A549 (cell line): Measurements from ENCODE around the gene ADD1. TPM values are rescaled to one million over a fixed set of nuclear protein-coding genes. Genes with fewer than 3 reads are reported as not detected.

Source experiments
- ATAC-seq, 2 experiments: fragments of 200-7000 bp in 1 of 2; fragments of >200 bp in 1 of 2; cut with Nextera tagmentation in 1 of 2; cut with Tn5 transposase in 1 of 2; 3 replicates each; pipeline versions ENCODE4 v1.8.0 to v1.9.1; 2018 to 2020; ENCODE audit warnings: mild to moderate bottlenecking in 1 of 2, moderate library complexity in 1 of 2
- CTCF ChIA-PET: fragments of 300-600 bp; sonication (Branson Sonifier 250); formaldehyde crosslinking; extraction: SDS; loops from one replicate; lab custom pipeline; 2021; ENCODE audit warnings: antibody characterized with exemption, inconsistent platforms; lab: Yijun Ruan, JAX
- POLR2A ChIA-PET: fragments of 350-600 bp; formaldehyde crosslinking; extraction: SDS; loops from one replicate; lab custom pipeline; 2021; ENCODE audit warnings: antibody characterized with exemption, inconsistent platforms; lab: Yijun Ruan, JAX
- DNase-seq, 2 experiments: peaks; one replicate each; pipeline versions ENCODE4 v3.0.0 to v3.0.0-alpha.2; 2011 to 2016; ENCODE audit warnings: low read depth in 1 of 2, low spot score in 1 of 2
- FAIRE-seq: peaks from 2 replicates; lab custom pipeline; 2011; peaks lifted over from hg19 to GRCh38; lab: Jason Lieb, UNC
- H3K27ac ChIP-seq, 2 experiments: fragments of >200 bp; sonication (Bioruptor Twin); formaldehyde crosslinking; 3 replicates each; pipeline ENCODE4 v1.5.1; 2016 to 2017
- H3K4me1 ChIP-seq: fragments of >200 bp; sonication (Bioruptor Twin); formaldehyde crosslinking; 3 replicates; pipeline ENCODE4 v1.6.1; 2016
- H3K4me2 ChIP-seq: fragments of >200 bp; sonication (Bioruptor Twin); formaldehyde crosslinking; 3 replicates; pipeline ENCODE4 v1.6.1; 2016
- H3K4me3 ChIP-seq: fragments of >200 bp; sonication (Bioruptor Twin); formaldehyde crosslinking; 3 replicates; pipeline ENCODE4 v1.5.1; 2016
- H3K9me3 ChIP-seq: fragments of >200 bp; sonication (Bioruptor Twin); formaldehyde crosslinking; 3 replicates; pipeline ENCODE4 v1.6.1; 2016
- BHLHE40 ChIP-seq: IDR thresholded peaks from 2 replicates; pipeline ENCODE4 v1.6.1; 2012; ENCODE audit warnings: low read depth, low read length, inconsistent platforms
- CBX2 ChIP-seq: fragments of 200-600 bp; sonication (generic); IDR thresholded peaks from 2 replicates; pipeline ENCODE4 v1.6.1; 2016; ENCODE audit warnings: low read depth, mild to moderate bottlenecking, borderline replicate concordance
- CHD2 ChIP-seq: fragments of 150-350 bp; IDR thresholded peaks from 2 replicates; pipeline ENCODE4 v1.6.1; 2014; ENCODE audit warnings: low read length; ENCODE audit not compliant: partially characterized antibody
- EHF ChIP-seq: fragments of 250-450 bp; sonication (Bioruptor Pico); IDR thresholded peaks from 2 replicates; pipeline ENCODE4 v1.5.0; 2020; ENCODE audit warnings: mild to moderate bottlenecking
- EHMT2 ChIP-seq: fragments of 200-600 bp; sonication (generic); IDR thresholded peaks from 2 replicates; pipeline ENCODE4 v1.6.1; 2016; ENCODE audit warnings: antibody characterized with exemption, low read depth, mild to moderate bottlenecking, moderate library complexity
- EP300 ChIP-seq, 2 experiments: fragments of >200 bp; sonication (Bioruptor Twin); formaldehyde crosslinking; IDR thresholded peaks; 2 replicates in 1 of 2; 3 replicates in 1 of 2; pipeline ENCODE4 v1.6.1; 2016 to 2017
- FOSL2 ChIP-seq, 2 experiments: fragments of 450-650 bp in 1 of 2; fragments of >200 bp in 1 of 2; sonication (Bioruptor Twin) in 1 of 2; formaldehyde crosslinking; IDR thresholded peaks; 2 replicates each; pipeline versions ENCODE4 v1.5.0 to v1.6.1; 2016 to 2020; ENCODE audit warnings: mild to moderate bottlenecking in 1 of 2, moderate library complexity in 1 of 2
- FOXS1 ChIP-seq: fragments of 250-450 bp; sonication (Bioruptor Pico); IDR thresholded peaks from 2 replicates; pipeline ENCODE4 v1.5.0; 2020; ENCODE audit warnings: mild to moderate bottlenecking, moderate library complexity
- HDAC2 ChIP-seq: fragments of 200-600 bp; sonication (generic); IDR thresholded peaks from 2 replicates; pipeline ENCODE4 v1.6.1; 2016
- HMGXB4 ChIP-seq: fragments of 250-450 bp; sonication (Bioruptor Pico); IDR thresholded peaks from 2 replicates; pipeline ENCODE4 v1.5.0; 2021; ENCODE audit warnings: mild to moderate bottlenecking, moderate library complexity, borderline replicate concordance
- HOXA7 ChIP-seq: fragments of 250-450 bp; sonication (Bioruptor Pico); IDR thresholded peaks from 2 replicates; pipeline ENCODE4 v1.5.0; 2020; ENCODE audit warnings: mild to moderate bottlenecking, moderate library complexity
- HOXB13 ChIP-seq: fragments of 250-450 bp; sonication (Bioruptor Pico); IDR thresholded peaks from 2 replicates; pipeline ENCODE4 v1.5.0; 2020; ENCODE audit warnings: low read depth, mild to moderate bottlenecking, moderate library complexity
- HOXB5 ChIP-seq: fragments of 250-450 bp; sonication (Bioruptor Pico); IDR thresholded peaks from 2 replicates; pipeline ENCODE4 v1.5.0; 2020; ENCODE audit warnings: mild to moderate bottlenecking, moderate library complexity
- JUN ChIP-seq, 2 experiments: fragments of >200 bp; sonication (Bioruptor Twin); formaldehyde crosslinking; IDR thresholded peaks; 2 replicates in 1 of 2; 3 replicates in 1 of 2; pipeline ENCODE4 v1.6.1; 2016 to 2017
- JUNB ChIP-seq: fragments of >200 bp; sonication (Bioruptor Twin); formaldehyde crosslinking; IDR thresholded peaks from 2 replicates; pipeline ENCODE4 v1.6.1; 2016
- KDM1A ChIP-seq: fragments of 200-600 bp; sonication (generic); IDR thresholded peaks from 2 replicates; pipeline ENCODE4 v1.6.1; 2016; ENCODE audit warnings: low read depth, mild to moderate bottlenecking
- NPAS2 ChIP-seq: fragments of 250-450 bp; sonication (Bioruptor Pico); IDR thresholded peaks from 2 replicates; pipeline ENCODE4 v1.8.0; 2022; ENCODE audit warnings: mild to moderate bottlenecking, moderate library complexity, borderline replicate concordance
- PHF8 ChIP-seq: fragments of 200-600 bp; sonication (generic); IDR thresholded peaks from 2 replicates; pipeline ENCODE4 v1.6.1; 2016; ENCODE audit warnings: low read depth, mild to moderate bottlenecking, antibody characterized with exemption, moderate library complexity, borderline replicate concordance
- POLR2AphosphoS2 ChIP-seq: conservative IDR thresholded peaks from 2 replicates; pipeline ENCODE4 v1.6.1; 2012; ENCODE audit warnings: low read length, improper control_type of control experiment, inconsistent platforms
- RNF2 ChIP-seq: fragments of 200-600 bp; sonication (generic); IDR thresholded peaks from 2 replicates; pipeline ENCODE4 v1.6.1; 2016; ENCODE audit warnings: low read depth, mild to moderate bottlenecking, antibody characterized with exemption, moderate library complexity, borderline replicate concordance
- SMC3 ChIP-seq: fragments of >200 bp; sonication (Bioruptor Twin); formaldehyde crosslinking; IDR thresholded peaks from 3 replicates; pipeline ENCODE4 v1.6.1; 2018; ENCODE audit warnings: inconsistent platforms
- TP53 ChIP-seq: fragments of 250-450 bp; sonication (Bioruptor Pico); IDR thresholded peaks from 2 replicates; pipeline ENCODE4 v1.5.0; 2021; ENCODE audit warnings: mild to moderate bottlenecking, moderate library complexity
- ZNF302 ChIP-seq: fragments of 250-450 bp; sonication (Bioruptor Pico); IDR thresholded peaks from 2 replicates; pipeline ENCODE4 v1.9.0; 2021; ENCODE audit warnings: inconsistent platforms, mild to moderate bottlenecking, moderate library complexity
- WGBS: methylation state at CpG from one replicate; pipeline ENCODE4 v1.1.6; 2017; ENCODE audit errors: missing lambda C conversion rate; 5-methylcytosine and 5-hydroxymethylcytosine counted together
- polyA plus RNA-seq, 4 experiments: library from polyadenylated mRNA; depleted of rRNA in 3 of 4; stranded (reverse); fragments of >200 nt; fragmentation: RNase III in 1 of 4; extraction: RNeasy Plus Mini Kit Qiagen cat#74134 plus additional on column Dnase treatment in 1 of 4; gene quantifications; 2 replicates in 3 of 4; 3 replicates in 1 of 4; pipeline ENCODE4 v1.2.3, GENCODE V29; 2011 to 2017
- TF ChIP-seq, protein P1 (sequence below): IDR thresholded peaks from 2 replicates; pipeline ENCODE4 v1.6.1; 2012; ENCODE audit warnings: low read depth, borderline replicate concordance
- TF ChIP-seq, protein P2 (sequence below): fragments of 250-450 bp; sonication (Bioruptor Pico); IDR thresholded peaks from 2 replicates; pipeline ENCODE4 v1.5.0; 2020; ENCODE audit warnings: low read depth, mild to moderate bottlenecking, moderate library complexity
- TF ChIP-seq, protein P3 (sequence below): IDR thresholded peaks from 2 replicates; pipeline ENCODE4 v1.6.1; 2012

The ADD1 gene
- polyA plus RNA-seq, 2 of the 4 experiments (the other 2 are of a cell fraction) = 59.7 to 60.3 TPM

DNA sequence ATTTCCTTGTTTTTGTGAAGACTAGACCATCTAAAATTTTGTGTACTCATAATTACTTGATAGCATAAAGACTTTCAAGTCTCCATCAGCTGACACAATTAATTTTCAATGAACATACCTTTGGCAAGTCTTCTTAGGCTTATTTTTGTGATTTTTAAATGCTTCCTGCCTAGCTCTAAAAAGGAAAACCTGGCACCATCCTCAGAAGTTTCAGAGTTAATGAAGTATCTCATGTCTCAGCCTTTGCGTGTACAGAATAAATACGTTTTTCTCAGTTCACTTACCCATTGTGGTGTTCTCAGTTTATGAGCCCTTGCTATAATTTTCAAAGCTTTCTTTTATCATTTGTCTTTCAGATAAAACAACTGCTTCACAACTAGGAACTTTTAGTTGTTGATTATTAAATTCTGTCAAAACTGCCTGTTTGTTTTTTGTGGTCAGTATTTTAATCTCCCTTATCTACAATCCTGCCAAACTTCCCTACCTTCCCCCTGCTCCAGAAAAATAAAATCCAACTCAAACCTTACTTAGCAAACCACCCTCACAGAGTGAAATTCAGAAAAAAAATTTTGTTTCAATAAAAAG lies 21.6 kb downstream of the ADD1 start:
- Histone ChIP-seq H3K4me3 (no peak overlapping the region), H3K27ac (no peak overlapping the region), H3K4me2 (no peak overlapping the region), H3K9me3 (no peaks in the 10 kb centered on the region), H3K4me1 (peaks cover 50% of the 10 kb centered on the region)
- TF ChIP-seq BHLHE40 = no peak
- TF ChIP-seq TP53 (CRISPR knock-in tag) = no peak
- TF ChIP-seq HOXB5 (CRISPR knock-in tag) = no peak
- TF ChIP-seq HDAC2 = no peak
- no peak for TF ChIP-seq PHF8
- 68% methylated on average over 2 of the region's 2 CpGs for WGBS
- ATAC-seq (no peak), DNase-seq (no peak), FAIRE-seq (no peak)
- POLR2A ChIA-PET = no interaction called here
- CTCF ChIA-PET = no interaction called here

- ATAC-seq (no peak), FAIRE-seq (no peak)
- no peak overlapping the region for H3K4me3 ChIP-seq
- H3K27ac ChIP-seq = no peak overlapping the region
- CTCF ChIA-PET = no interaction called here
- TF ChIP-seq, protein P1, sequence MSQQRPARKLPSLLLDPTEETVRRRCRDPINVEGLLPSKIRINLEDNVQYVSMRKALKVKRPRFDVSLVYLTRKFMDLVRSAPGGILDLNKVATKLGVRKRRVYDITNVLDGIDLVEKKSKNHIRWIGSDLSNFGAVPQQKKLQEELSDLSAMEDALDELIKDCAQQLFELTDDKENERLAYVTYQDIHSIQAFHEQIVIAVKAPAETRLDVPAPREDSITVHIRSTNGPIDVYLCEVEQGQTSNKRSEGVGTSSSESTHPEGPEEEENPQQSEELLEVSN = no peak
- TF ChIP-seq, protein P2, sequence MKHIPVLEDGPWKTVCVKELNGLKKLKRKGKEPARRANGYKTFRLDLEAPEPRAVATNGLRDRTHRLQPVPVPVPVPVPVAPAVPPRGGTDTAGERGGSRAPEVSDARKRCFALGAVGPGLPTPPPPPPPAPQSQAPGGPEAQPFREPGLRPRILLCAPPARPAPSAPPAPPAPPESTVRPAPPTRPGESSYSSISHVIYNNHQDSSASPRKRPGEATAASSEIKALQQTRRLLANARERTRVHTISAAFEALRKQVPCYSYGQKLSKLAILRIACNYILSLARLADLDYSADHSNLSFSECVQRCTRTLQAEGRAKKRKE (CRISPR knock-in tag) = no peak
- no peak for TF ChIP-seq EP300 (IDR thresholded peaks at IDR 0.05)
- TF ChIP-seq, all 56 proteins: peak for 0
- Histone ChIP-seq H3K9me3 (no peaks in the 10 kb centered on the region), H3K4me2 (no peak overlapping the region), H3K4me1 (peaks cover 41% of the 10 kb centered on the region)
- POLR2A ChIA-PET = no interaction called here
- no peak for DNase-seq
- 85% methylated on average over 10 of the region's 10 CpGs for WGBS
Observed at GRCh38 chr4:2866160-2866861, 22.7 kb downstream of the ADD1 start.

DNA sequence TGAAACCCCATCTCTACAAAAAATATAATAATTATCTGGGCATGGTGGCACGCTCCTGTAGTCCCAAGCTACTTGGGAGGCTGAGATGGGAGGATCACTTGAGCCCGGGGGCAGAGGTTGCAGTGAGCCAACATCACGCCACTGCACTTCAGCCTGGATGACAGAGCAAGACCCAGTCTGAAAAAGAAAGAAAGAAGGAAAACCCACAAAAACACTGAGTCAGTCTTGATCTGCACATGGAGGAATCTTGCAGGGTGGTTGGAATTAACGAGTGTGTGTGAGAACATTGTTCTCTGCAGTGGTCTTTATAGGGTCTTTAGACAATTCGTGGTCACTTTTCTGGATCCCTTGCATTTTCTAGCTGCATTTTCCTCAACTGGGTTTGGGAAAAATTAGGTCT lies 23.2 kb downstream of the ADD1 start:
- peaks cover 36% of the 10 kb centered on the region for H3K4me1 ChIP-seq
- H3K4me2 ChIP-seq = no peak overlapping the region
- POLR2A ChIA-PET = no interaction called here
- no peak overlapping the region for H3K27ac ChIP-seq
- WGBS = 82% methylated on average over 5 of the region's 5 CpGs
- DNase-seq (no peak), FAIRE-seq (no peak), ATAC-seq (no peak)
- H3K4me3 ChIP-seq = no peak overlapping the region
- TF ChIP-seq RNF2 (no peak), POLR2AphosphoS2 (no peak), EHMT2 (no peak), CBX2 (no peak), HDAC2 (no peak), HMGXB4 (CRISPR knock-in tag) (no peak), HOXB13 (CRISPR knock-in tag) (no peak), NPAS2 (CRISPR knock-in tag) (no peak), SMC3 (no peak), FOXS1 (CRISPR knock-in tag) (no peak), JUNB (no peak), FOSL2 (IDR thresholded peaks at IDR 0.05) (no peak), FOSL2 (CRISPR knock-in tag; IDR thresholded peaks at IDR 0.05) (no peak), CHD2 (no peak), KDM1A (no peak), HOXA7 (CRISPR knock-in tag) (no peak), EHF (CRISPR knock-in tag) (no peak), ZNF302 (no peak), JUN (IDR thresholded peaks at IDR 0.05) (no peak)
- TF ChIP-seq, protein P3, sequence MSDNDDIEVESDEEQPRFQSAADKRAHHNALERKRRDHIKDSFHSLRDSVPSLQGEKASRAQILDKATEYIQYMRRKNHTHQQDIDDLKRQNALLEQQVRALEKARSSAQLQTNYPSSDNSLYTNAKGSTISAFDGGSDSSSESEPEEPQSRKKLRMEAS = no peak
- TF ChIP-seq, protein P1 = no peak
- CTCF ChIA-PET = no interaction called here
- no peaks in the 10 kb centered on the region for H3K9me3 ChIP-seq
